SK-N-MC (cell line): ENCODE results near the gene AKAP9.

Experiments used
- EZH2 ChIP-seq: fragments of 200-600 bp; sonication (generic); IDR thresholded peaks from one replicate; pipeline ENCODE4 v1.6.1; 2017; ENCODE audit warnings: antibody characterized with exemption
- POLR2AphosphoS5 ChIP-seq: IDR thresholded peaks from 2 replicates; pipeline ENCODE4 v1.6.1; 2012; ENCODE audit warnings: mild to moderate bottlenecking, low read depth, low read length, borderline replicate concordance

- TF ChIP-seq EZH2: no peak
- no peak for TF ChIP-seq POLR2AphosphoS5
Observed at GRCh38 chr7:92072121-92072520, 131.5 kb downstream of the AKAP9 start.
